ENCODE results near the gene NSRP1.

Gene NSRP1

GRCh38 chr17:30212750-30213149 lies 96.1 kb downstream of the NSRP1 start:
- no peak for DNase-seq (ENCODE audit: low read depth)
- TF ChIP-seq CTCF (conservative IDR thresholded peaks at IDR 0.05; ENCODE audit: control insufficient read depth, insufficient read depth, low read depth, low read length): no peak
- no peak overlapping the region for H3K4me3 ChIP-seq (ENCODE audit: control insufficient read depth, low read depth, low read length)

- no peak for TF ChIP-seq CTCF (conservative IDR thresholded peaks at IDR 0.05; ENCODE audit: control insufficient read depth, insufficient read depth, low read depth, low read length)
- no peak overlapping the region for H3K4me3 ChIP-seq (ENCODE audit: control insufficient read depth, low read depth, low read length)
- no peak for DNase-seq (ENCODE audit: low read depth)
Observed at GRCh38 chr17:30217054-30217453, 100.4 kb downstream of the NSRP1 start.

- no peak overlapping the region for H3K4me3 ChIP-seq (ENCODE audit: control insufficient read depth, low read depth, low read length)
- DNase-seq (ENCODE audit: low read depth): no peak
- no peak for TF ChIP-seq CTCF (conservative IDR thresholded peaks at IDR 0.05; ENCODE audit: control insufficient read depth, insufficient read depth, low read depth, low read length)
Observed at GRCh38 chr17:30217746-30218245, 101.2 kb downstream of the NSRP1 start.

DNA sequence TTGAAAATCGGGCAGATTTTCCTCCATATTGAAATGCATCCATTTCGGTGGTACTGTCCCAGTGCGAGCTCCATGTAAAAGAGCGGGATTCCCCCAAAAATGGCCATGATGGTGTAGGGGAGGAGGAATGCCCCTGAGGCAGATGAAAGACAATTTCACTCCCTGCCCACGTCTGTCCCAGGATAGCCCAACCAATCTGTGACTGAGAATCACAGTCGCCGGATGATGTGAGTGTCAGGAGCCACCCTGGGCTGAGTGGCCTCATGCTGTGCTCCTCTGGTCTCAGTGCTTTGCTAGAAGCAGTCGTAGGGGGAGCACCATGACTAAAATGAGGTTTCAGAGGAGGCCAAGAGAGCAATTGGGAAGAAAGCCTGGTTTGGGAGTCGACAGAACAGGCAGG lies 102.2 kb downstream of the NSRP1 start:
- no peak for DNase-seq (ENCODE audit: low read depth)
- H3K4me3 ChIP-seq (ENCODE audit: control insufficient read depth, low read depth, low read length): no peak overlapping the region
- TF ChIP-seq CTCF (conservative IDR thresholded peaks at IDR 0.05; ENCODE audit: control insufficient read depth, insufficient read depth, low read depth, low read length): no peak

GRCh38 chr17:30219315-30219714 lies 102.7 kb downstream of the NSRP1 start:
- DNase-seq (ENCODE audit: low read depth): no peak
- H3K4me3 ChIP-seq (ENCODE audit: control insufficient read depth, low read depth, low read length): no peak overlapping the region
- no peak for TF ChIP-seq CTCF (conservative IDR thresholded peaks at IDR 0.05; ENCODE audit: control insufficient read depth, insufficient read depth, low read depth, low read length)

- no peak for TF ChIP-seq CTCF (conservative IDR thresholded peaks at IDR 0.05; ENCODE audit: control insufficient read depth, insufficient read depth, low read depth, low read length)
- H3K4me3 ChIP-seq (ENCODE audit: control insufficient read depth, low read depth, low read length): no peak overlapping the region
- no peak for DNase-seq (ENCODE audit: low read depth)
Observed at GRCh38 chr17:30219833-30220232, 103.2 kb downstream of the NSRP1 start.

GRCh38 chr17:30220414-30220813 lies 103.8 kb downstream of the NSRP1 start:
- no peak for TF ChIP-seq CTCF (conservative IDR thresholded peaks at IDR 0.05; ENCODE audit: control insufficient read depth, insufficient read depth, low read depth, low read length)
- DNase-seq (ENCODE audit: low read depth): no peak
- no peak overlapping the region for H3K4me3 ChIP-seq (ENCODE audit: control insufficient read depth, low read depth, low read length)

Data from fibroblast of mammary gland (primary cell).